Measurements from ENCODE around the gene KMT2A. TPM values are rescaled to one million over a fixed set of nuclear protein-coding genes. Genes with fewer than 3 reads are reported as not detected.

Gene KMT2A
- total RNA-seq, 3 donors from 2014 or later, result 49.0 to 89.3 (median 51.4) TPM

- no peak overlapping the region for H3K4me3 ChIP-seq
- no peaks in the 10 kb centered on the region for H3K4me1 ChIP-seq (ENCODE audit: low read depth)
Measured at GRCh38 chr11:118544010-118544646, 107.8 kb downstream of the KMT2A start.

DNA sequence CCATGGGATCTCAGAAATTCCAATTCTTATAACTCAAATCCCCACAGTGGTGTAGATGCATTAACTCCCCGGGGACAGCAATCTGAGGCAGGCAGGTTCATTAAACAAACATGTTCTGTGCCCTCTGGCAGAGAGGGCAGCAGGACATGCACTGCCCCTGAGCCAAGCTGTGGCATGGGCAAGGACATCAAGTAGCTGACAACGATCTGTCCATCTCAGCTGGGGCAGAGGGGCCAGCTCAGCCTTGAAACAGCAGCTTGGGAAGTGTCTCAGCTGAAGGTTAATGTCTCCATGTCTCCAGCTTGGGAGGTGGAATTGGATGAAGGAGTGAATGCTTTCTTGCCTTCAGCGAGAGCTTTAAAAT, 108.3 kb downstream of the KMT2A start:
- Histone ChIP-seq H3K4me3 (no peak overlapping the region), H3K36me3 (ENCODE audit: low read depth) (no peaks in the 10 kb centered on the region), H3K9me3 (no peaks in the 10 kb centered on the region), H3K4me1 (ENCODE audit: low read depth) (no peaks in the 10 kb centered on the region)
- intact Hi-C loops (cut with DNase I, micrococcal nuclease), result no loop called here
- ATAC-seq (no peak), DNase-seq (no peak)
- TF ChIP-seq, protein P1, sequence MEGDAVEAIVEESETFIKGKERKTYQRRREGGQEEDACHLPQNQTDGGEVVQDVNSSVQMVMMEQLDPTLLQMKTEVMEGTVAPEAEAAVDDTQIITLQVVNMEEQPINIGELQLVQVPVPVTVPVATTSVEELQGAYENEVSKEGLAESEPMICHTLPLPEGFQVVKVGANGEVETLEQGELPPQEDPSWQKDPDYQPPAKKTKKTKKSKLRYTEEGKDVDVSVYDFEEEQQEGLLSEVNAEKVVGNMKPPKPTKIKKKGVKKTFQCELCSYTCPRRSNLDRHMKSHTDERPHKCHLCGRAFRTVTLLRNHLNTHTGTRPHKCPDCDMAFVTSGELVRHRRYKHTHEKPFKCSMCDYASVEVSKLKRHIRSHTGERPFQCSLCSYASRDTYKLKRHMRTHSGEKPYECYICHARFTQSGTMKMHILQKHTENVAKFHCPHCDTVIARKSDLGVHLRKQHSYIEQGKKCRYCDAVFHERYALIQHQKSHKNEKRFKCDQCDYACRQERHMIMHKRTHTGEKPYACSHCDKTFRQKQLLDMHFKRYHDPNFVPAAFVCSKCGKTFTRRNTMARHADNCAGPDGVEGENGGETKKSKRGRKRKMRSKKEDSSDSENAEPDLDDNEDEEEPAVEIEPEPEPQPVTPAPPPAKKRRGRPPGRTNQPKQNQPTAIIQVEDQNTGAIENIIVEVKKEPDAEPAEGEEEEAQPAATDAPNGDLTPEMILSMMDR (IDR thresholded peaks at IDR 0.05), result no peak

More at GRCh38 chr11:118544010-118544646, 107.8 kb downstream of the KMT2A start:
- intact Hi-C loops (cut with DNase I, micrococcal nuclease), result no loop called here
- Histone ChIP-seq H3K36me3 (ENCODE audit: low read depth) (no peaks in the 10 kb centered on the region), H3K9me3 (no peaks in the 10 kb centered on the region)
- TF ChIP-seq, protein P1 (IDR thresholded peaks at IDR 0.05), result no peak
- DNase-seq, result no peak
- no peak for ATAC-seq

DNA sequence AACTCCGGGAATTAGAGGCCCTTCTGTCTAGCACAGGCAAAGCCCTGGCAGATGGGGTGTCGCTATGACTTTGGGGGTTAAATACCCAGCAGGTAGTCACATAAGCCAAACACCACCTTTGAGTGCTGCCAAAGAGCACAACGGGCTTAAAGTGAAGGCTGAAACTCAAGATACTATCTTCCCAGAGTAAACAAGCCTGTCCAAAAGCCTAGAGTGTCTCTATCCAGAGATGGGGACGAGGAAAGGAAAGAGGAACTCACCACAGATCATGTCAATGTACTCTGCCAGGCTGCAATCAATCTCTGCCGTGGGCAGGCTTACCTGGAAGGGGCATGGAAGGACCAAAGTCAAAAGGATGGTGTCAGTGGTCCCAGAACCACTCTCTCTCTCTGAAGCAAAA, 109.2 kb downstream of the KMT2A start:
- TF ChIP-seq, protein P1 (IDR thresholded peaks at IDR 0.05), result no peak
- intact Hi-C loops (cut with DNase I, micrococcal nuclease), result no loop called here
- no peak overlapping the region for H3K4me3 ChIP-seq
- H3K4me1 ChIP-seq (ENCODE audit: low read depth), result no peaks in the 10 kb centered on the region
- no peaks in the 10 kb centered on the region for H3K36me3 ChIP-seq (ENCODE audit: low read depth)
- DNase-seq (no peak), ATAC-seq (no peak)
- H3K9me3 ChIP-seq, result no peaks in the 10 kb centered on the region

DNA sequence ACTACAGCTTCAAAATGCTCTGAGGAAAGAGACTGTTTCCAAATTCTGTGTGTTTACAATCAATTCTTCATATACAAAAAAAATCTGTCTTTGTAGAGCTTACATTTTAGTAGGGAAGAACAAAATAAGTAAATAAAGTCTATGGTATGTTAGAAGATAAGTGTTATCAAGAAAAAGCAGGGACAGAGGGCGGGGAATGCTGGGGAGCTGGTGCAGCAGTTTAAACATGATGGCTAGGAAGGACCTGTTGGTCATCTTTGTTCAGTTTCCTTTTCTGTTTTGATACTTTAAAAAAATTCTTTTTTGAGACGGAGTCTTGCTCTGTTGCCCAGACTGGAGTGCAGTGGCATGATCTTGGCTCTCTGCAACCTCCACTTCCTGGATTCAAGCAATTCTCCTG, 110.8 kb downstream of the KMT2A start:
- intact Hi-C loops (cut with DNase I, micrococcal nuclease), result no loop called here
- Histone ChIP-seq H3K9me3 (no peaks in the 10 kb centered on the region), H3K36me3 (ENCODE audit: low read depth) (no peaks in the 10 kb centered on the region), H3K4me3 (no peak overlapping the region), H3K4me1 (ENCODE audit: low read depth) (no peaks in the 10 kb centered on the region)
- ATAC-seq, result no peak
- TF ChIP-seq, protein P1 (IDR thresholded peaks at IDR 0.05), result no peak
- no peak for DNase-seq

DNA sequence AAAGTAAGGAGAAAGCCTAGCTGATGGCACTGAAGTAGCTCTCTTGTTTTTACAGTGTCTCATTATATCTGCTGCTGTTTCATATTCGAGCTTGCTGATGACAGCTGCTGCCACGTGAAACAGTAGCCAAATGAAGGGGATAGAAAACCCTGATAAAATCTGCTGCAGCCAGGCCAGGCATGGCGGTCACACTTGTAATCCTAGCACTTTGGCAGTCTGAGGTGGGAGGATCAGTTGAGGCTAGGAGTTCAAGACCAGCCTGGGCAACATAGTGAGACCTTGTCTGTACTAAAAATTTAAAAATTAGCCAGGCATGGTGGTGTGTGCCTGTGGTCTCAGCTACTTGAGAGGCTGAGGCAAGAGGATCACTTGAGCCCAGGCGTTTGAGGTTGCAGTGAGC, 116.0 kb downstream of the KMT2A start:
- H3K9me3 ChIP-seq, result no peaks in the 10 kb centered on the region
- intact Hi-C loops (cut with DNase I, micrococcal nuclease), result no loop called here
- TF ChIP-seq, protein P1 (IDR thresholded peaks at IDR 0.05), result no peak
- ATAC-seq (no peak), DNase-seq (no peak)
- H3K4me1 ChIP-seq (ENCODE audit: low read depth), result no peaks in the 10 kb centered on the region
- H3K4me3 ChIP-seq, result no peak overlapping the region
- no peaks in the 10 kb centered on the region for H3K36me3 ChIP-seq (ENCODE audit: low read depth)

GRCh38 chr11:118560806-118561205, 124.5 kb downstream of the KMT2A start:
- intact Hi-C loops (cut with DNase I, micrococcal nuclease), result no loop called here
- Histone ChIP-seq H3K4me1 (ENCODE audit: low read depth) (peaks cover 4% of the 10 kb centered on the region), H3K9me3 (no peaks in the 10 kb centered on the region), H3K36me3 (ENCODE audit: low read depth) (no peaks in the 10 kb centered on the region), H3K4me3 (no peak overlapping the region)
- ATAC-seq (no peak), DNase-seq (no peak)
- TF ChIP-seq, protein P1 (IDR thresholded peaks at IDR 0.05), result no peak

All from mucosa of descending colon (tissue), 3 donors.